Subcutaneous abdominal adipose tissue (tissue), 5 donors: Measurements from ENCODE around the gene PPFIA3.
"Not testable (repeated sequence)": the region's sequence is repeated elsewhere in the genome, so short reads cannot be mapped to it uniquely, and the experiment has no call there.

Experiments used
- H3K27ac ChIP-seq: one replicate; pipeline ENCODE4 v1.7.0; 2013; ENCODE audit warnings: low read depth, mild to moderate bottlenecking, inconsistent platforms, low read length, moderate library complexity
- H3K27me3 ChIP-seq, 5 donors: one replicate each; pipeline ENCODE4 v1.7.0; 2013; ENCODE audit warnings: low read length in 5 of 5, inconsistent platforms in 1 of 5; ENCODE audit not compliant: control insufficient read depth in 5 of 5, insufficient read depth in 4 of 5
- H3K36me3 ChIP-seq, 5 donors: one replicate each; pipeline ENCODE4 v1.7.0; 2013; ENCODE audit warnings: low read length in 5 of 5; ENCODE audit not compliant: control insufficient read depth in 5 of 5, insufficient read depth in 5 of 5
- H3K4me1 ChIP-seq, 5 donors: one replicate each; pipeline ENCODE4 v1.7.0; 2013; ENCODE audit warnings: low read length in 5 of 5, mild to moderate bottlenecking in 3 of 5, moderate library complexity in 1 of 5; ENCODE audit not compliant: control insufficient read depth in 5 of 5, insufficient read depth in 5 of 5
- H3K4me3 ChIP-seq, 5 donors: one replicate each; pipeline ENCODE4 v1.7.0; 2013; ENCODE audit warnings: low read length in 5 of 5, low read depth in 1 of 5
- H3K9ac ChIP-seq, 5 donors: one replicate each; pipeline ENCODE4 v1.7.0; 2013; ENCODE audit warnings: low read length in 5 of 5, mild to moderate bottlenecking in 4 of 5, moderate library complexity in 3 of 5
- H3K9me3 ChIP-seq, 5 donors: one replicate each; pipeline ENCODE4 v1.7.0; 2013; ENCODE audit warnings: low read length in 5 of 5; ENCODE audit not compliant: control insufficient read depth in 5 of 5
- donor health status: healthy.
- donor health status: healthy.
- donor health status: healthy.
- donor health status: healthy.
- donor health status: healthy.

PPFIA3 gene

GRCh38 chr19:49119411-49120324 lies at the start of gene PPFIA3:
PPFIA3 (plus strand) TSS chr19:49119544; CDS start chr19:49127874, 8,330 bp downstream.
- H3K36me3 ChIP-seq, result no peaks in the 10 kb centered on the region
- H3K27me3 ChIP-seq, result no peaks in the 10 kb centered on the region
- peak within 1 kb of the TSS; percentile 84 for H3K27ac ChIP-seq
- peak within 1 kb of the TSS; percentile 61 to 74 (median 67) for H3K4me3 ChIP-seq
- peaks cover 4 to 41% (median 39%) of the 10 kb centered on the region in 5 donors for H3K4me1 ChIP-seq
- no peaks in the 10 kb centered on the region for H3K9me3 ChIP-seq
- peak within 1 kb of the TSS; percentile 3 to 85 (median 74) for H3K9ac ChIP-seq

DNA sequence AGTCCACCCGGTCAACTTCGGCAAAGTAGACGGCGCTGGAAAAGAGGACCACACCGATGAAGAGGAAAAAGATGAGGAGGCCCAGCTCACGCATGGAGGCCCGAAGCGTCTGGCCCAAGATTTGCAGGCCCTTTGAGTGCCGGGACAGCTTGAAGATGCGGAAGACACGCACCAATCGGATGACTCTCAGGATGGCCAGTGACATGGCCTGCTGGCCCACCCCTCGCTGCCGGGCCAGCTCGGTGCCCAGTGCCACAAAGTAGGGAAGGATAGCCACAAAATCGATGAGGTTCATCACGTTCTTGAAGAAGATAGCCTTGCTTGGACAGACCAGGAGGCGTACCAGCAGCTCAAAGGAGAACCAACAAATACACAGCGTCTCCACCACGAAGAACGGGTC lies 48.9 kb upstream of the PPFIA3 start:
- Histone ChIP-seq H3K4me1 (peaks cover 0 to 6% (median 0%) of the 10 kb centered on the region in 5 donors), H3K36me3 (no peaks in the 10 kb centered on the region), H3K27ac (no peak overlapping the region), H3K9me3 (no peaks in the 10 kb centered on the region), H3K9ac (no peak overlapping the region), H3K27me3 (peaks cover 41 to 71% (median 56%) of the 10 kb centered on the region in 5 donors), H3K4me3 (no peak overlapping the region)

- Histone ChIP-seq H3K4me1 (peaks cover 0 to 6% (median 0%) of the 10 kb centered on the region in 5 donors), H3K9ac (no peak overlapping the region), H3K36me3 (no peaks in the 10 kb centered on the region), H3K9me3 (no peaks in the 10 kb centered on the region), H3K4me3 (no peak overlapping the region), H3K27me3 (peaks cover 26 to 55% (median 43%) of the 10 kb centered on the region in 5 donors), H3K27ac (no peak overlapping the region)
Measured at GRCh38 chr19:49071860-49072547, 47.3 kb upstream of the PPFIA3 start.

GRCh38 chr19:49073514-49074378 lies 45.6 kb upstream of the PPFIA3 start:
- Histone ChIP-seq H3K27ac (no peak overlapping the region), H3K36me3 (no peaks in the 10 kb centered on the region), H3K4me1 (peaks cover 0 to 6% (median 0%) of the 10 kb centered on the region in 5 donors), H3K27me3 (peaks cover 26 to 45% (median 36%) of the 10 kb centered on the region in 5 donors), H3K9ac (no peak overlapping the region), H3K9me3 (no peaks in the 10 kb centered on the region), H3K4me3 (no peak overlapping the region)

DNA sequence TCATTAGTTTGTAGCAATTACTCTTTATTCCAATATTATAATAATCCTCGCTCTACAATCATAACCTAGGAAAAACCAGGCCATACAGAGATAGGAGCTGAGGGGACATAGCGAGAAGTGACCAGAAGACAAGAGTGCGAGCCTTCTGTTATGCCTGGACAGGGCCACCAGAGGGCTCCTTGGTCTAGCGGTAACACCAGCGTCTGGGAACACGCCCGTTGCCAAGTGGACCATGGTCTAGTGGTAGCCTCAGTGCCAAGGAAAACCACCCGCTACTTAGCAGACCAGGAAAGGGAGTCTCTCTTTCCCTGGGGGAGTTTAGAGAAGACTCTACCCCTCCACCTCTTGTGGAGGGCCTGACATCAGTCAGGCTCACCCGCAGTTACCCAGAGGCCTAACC lies 44.5 kb upstream of the PPFIA3 start:
- peaks cover 25 to 35% (median 30%) of the 10 kb centered on the region in 5 donors for H3K27me3 ChIP-seq
- not testable (repeated sequence) for H3K27ac ChIP-seq, H3K4me1 ChIP-seq, H3K9me3 ChIP-seq, H3K4me3 ChIP-seq, H3K36me3 ChIP-seq, H3K9ac ChIP-seq

DNA sequence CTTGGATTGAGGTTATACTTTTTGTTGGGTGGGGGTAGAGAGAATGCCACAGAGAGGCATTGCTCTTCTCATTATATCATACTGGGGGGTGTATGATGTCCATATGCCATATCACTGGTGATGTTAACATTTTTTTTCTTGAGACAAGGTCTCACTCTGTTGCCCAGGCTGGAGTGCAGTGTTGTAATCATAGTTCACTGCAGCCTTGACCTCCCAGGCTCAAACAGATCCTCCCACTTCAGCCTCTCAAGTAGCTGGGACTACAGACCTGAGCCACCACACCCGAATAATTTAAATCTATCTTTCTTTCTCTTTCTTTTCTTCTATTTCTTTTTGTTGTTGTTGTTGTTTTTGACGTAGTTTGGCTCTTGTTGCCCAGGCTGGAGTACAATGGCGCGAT lies 39.0 kb upstream of the PPFIA3 start:
- Histone ChIP-seq H3K36me3 (no peaks in the 10 kb centered on the region), H3K4me1 (peaks cover 0 to 5% (median 4%) of the 10 kb centered on the region in 5 donors)

GRCh38 chr19:49081273-49081672 lies 38.1 kb upstream of the PPFIA3 start:
- no peak overlapping the region for H3K27ac ChIP-seq
- H3K4me3 ChIP-seq, result no peak overlapping the region
- no peaks in the 10 kb centered on the region for H3K27me3 ChIP-seq
- no peak overlapping the region for H3K9ac ChIP-seq
- H3K9me3 ChIP-seq, result no peaks in the 10 kb centered on the region
- H3K36me3 ChIP-seq, result no peaks in the 10 kb centered on the region
- H3K4me1 ChIP-seq, result peaks cover 0 to 12% (median 9%) of the 10 kb centered on the region in 5 donors

More for the DNA sequence above, 39.0 kb upstream of the PPFIA3 start:
- no peaks in the 10 kb centered on the region for H3K27me3 ChIP-seq
- no peak overlapping the region for H3K27ac ChIP-seq
- no peaks in the 10 kb centered on the region for H3K9me3 ChIP-seq
- H3K9ac ChIP-seq, result no peak overlapping the region
- no peak overlapping the region for H3K4me3 ChIP-seq

DNA sequence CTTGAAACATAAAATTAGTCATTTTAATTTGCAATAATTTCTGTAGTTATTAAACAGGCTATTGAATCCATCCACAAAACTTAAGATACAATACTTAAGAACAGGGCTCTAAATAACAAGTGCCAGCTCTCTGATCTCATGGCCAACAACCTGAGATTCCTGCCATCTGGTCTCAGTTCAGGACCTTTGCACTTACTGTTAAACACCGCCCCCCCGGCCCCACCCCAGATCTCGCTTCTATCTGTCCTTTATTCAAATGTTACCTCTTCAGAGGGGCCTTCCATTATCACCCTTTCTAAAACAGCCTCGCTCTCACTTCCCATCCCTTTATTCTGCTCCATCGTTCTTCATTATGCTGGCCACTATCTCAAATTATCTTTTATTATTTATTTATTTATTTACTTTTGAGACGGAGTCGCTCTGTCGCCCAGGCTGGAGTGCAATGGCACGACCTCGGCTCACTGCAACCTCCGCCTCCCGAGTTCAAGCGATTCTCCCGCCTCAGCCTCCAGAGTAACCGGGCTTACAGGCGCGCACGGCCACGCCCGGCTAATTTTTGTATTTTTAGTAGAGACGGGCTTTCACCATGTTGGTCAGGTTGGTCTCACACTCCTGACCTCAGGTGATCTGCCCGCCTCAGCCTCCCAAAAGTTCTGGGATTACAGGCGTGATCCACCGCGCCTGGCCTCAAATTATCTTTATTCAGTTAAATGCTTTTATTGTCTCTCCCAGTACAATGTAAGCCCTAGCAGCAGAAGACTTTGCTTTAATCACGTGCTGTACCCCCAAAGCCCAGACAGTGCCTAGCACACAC lies 34.9 kb upstream of the PPFIA3 start:
- H3K9ac ChIP-seq, result peak overlapping the region in 4 of 5 donors; percentile 64 to 99 (median 97)
- peak overlapping the region; percentile 88 for H3K27ac ChIP-seq

More for the DNA sequence above, 34.9 kb upstream of the PPFIA3 start:
- Histone ChIP-seq H3K4me1 (peaks cover 0 to 33% (median 24%) of the 10 kb centered on the region in 5 donors), H3K36me3 (peaks cover 0 to 19% (median 13%) of the 10 kb centered on the region in 5 donors), H3K27me3 (no peaks in the 10 kb centered on the region), H3K9me3 (no peaks in the 10 kb centered on the region), H3K4me3 (peak overlapping the region; percentile 54 to 94 (median 92))
